IPS-18a (cell line): Measurements from ENCODE around the gene SPACA1.

Experiments used
- H3K27ac ChIP-seq: one replicate; pipeline ENCODE4 v1.5.1; 2013; ENCODE audit warnings: low read length
- H3K27me3 ChIP-seq: one replicate; pipeline ENCODE4 v1.6.1; 2013; ENCODE audit warnings: mild to moderate bottlenecking, low read length; ENCODE audit not compliant: control insufficient read depth, insufficient read depth
- H3K36me3 ChIP-seq: one replicate; pipeline ENCODE4 v1.6.1; 2013; ENCODE audit warnings: low read depth, low read length; ENCODE audit not compliant: control insufficient read depth
- H3K4me1 ChIP-seq: one replicate; pipeline ENCODE4 v1.6.1; 2013; ENCODE audit warnings: low read depth, low read length; ENCODE audit not compliant: control insufficient read depth
- H3K4me3 ChIP-seq: one replicate; pipeline ENCODE4 v1.5.1; 2013; ENCODE audit warnings: low read length
- H3K9ac ChIP-seq: one replicate; pipeline ENCODE4 v1.6.1; 2013; ENCODE audit warnings: mild to moderate bottlenecking, low read length, moderate library complexity
- H3K9me3 ChIP-seq: one replicate; pipeline ENCODE4 v1.6.1; 2013; ENCODE audit warnings: low read depth, low read length; ENCODE audit not compliant: control insufficient read depth

Gene SPACA1

DNA sequence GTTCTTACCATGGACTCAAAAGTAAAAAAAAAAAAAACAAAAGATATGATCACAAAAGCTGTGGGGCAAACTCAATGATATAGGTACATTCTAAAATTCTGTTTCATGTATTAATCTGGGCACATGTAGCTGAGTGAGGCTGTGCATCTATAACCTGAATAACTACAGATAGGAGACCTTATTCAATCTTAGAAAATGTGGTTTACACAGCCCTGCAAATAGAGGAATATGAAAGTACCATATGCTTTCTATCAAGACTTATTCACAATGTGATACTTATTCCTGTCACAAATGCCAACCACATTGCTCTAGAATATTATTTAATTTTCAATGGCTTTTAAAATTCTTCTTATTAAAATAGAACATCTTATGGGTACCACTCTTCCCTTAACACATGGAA lies 3.1 kb upstream of the SPACA1 start:
- peaks cover 10% of the 10 kb centered on the region for H3K4me1 ChIP-seq
- H3K9me3 ChIP-seq, result no peaks in the 10 kb centered on the region
- H3K27me3 ChIP-seq, result no peaks in the 10 kb centered on the region
- no peaks in the 10 kb centered on the region for H3K36me3 ChIP-seq
- no peak overlapping the region for H3K4me3 ChIP-seq
- no peak overlapping the region for H3K9ac ChIP-seq
- no peak overlapping the region for H3K27ac ChIP-seq

DNA sequence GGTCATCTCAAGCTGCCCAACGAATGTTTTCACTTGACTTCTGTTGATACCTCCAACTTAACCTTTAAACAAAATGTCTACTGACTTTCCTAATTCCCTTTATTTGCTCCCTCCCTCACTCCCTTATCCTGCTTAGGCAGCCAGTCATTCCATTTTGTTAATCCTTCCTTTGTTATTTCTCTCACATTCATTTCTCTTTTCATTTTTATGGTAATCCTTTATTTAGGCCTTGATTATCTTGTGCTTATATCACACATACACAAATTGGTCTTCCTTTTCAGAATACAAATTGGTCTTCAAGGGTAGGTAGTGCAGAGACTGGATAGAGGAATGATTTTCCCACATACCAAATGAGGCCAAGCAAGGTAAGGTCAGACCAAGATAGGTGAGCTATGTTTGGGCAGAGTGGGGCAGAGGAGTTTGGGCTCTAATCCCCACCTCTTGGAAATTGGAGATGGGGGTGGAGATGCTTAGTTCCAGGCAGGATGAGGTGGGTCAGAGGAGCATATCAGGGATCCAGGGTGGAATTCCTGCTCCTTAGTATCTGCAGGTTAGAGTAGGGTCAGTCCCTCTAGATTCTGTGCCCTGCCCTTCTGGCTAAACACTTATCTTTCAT lies 2.0 kb upstream of the SPACA1 start:
- Histone ChIP-seq H3K36me3 (no peaks in the 10 kb centered on the region), H3K9ac (no peak overlapping the region), H3K4me1 (peaks cover 10% of the 10 kb centered on the region), H3K27me3 (no peaks in the 10 kb centered on the region), H3K9me3 (no peaks in the 10 kb centered on the region), H3K27ac (no peak overlapping the region), H3K4me3 (no peak overlapping the region)

DNA sequence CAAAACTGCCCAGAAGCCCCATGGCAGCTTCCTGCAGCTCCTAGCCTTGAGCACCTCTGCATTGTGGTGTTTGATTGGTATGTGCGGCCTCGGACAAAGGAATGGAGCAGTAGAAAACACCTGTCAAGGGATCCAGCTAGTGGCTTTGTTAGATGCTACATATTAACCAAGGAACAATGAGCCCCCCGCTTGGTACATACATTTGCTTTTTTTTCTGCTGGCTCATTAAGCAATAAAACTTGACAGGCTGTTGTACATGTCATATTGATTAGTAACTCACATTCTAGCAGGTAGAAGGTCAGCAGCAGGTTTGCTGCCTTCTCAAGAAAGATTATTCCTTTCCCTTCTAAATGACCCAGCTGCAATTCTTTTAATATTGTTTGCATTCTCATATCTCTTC lies 937 bp downstream of the SPACA1 start:
- H3K4me1 ChIP-seq, result peaks cover 10% of the 10 kb centered on the region
- H3K4me3 ChIP-seq, result no peak overlapping the region
- no peak overlapping the region for H3K27ac ChIP-seq
- H3K36me3 ChIP-seq, result no peaks in the 10 kb centered on the region
- H3K27me3 ChIP-seq, result no peaks in the 10 kb centered on the region
- H3K9me3 ChIP-seq, result no peaks in the 10 kb centered on the region
- H3K9ac ChIP-seq, result no peak overlapping the region

DNA sequence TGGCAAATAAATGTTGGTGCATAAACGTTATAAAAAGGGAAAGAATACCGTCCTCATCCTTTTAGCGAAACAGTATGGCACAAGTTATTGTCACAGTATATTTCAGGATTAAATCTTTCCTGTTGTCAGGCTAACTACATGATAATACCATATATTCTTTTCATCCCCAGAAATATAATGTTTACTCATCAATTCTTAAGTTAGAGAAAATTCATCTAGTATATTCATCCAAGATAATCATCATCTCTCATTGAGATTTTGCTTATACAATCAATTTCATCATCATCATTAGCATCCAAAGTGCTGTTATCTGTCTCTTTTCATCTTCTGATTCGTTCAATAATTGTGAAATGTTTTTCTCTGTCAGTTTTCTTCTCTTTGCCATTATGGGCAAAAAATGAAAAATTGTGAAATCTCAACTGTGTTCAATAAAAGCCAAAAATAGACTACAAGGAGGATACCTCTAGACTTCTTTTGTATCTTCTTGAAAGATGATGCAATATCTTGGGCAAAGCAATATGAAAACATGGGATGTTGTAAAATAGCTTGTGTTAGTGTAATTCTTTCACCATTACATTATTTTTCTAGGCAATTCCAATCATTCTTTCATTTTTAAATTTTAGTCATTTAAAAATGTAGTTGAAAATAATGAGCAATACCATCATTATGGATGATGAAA lies 2.6 kb downstream of the SPACA1 start:
- Histone ChIP-seq H3K27me3 (no peaks in the 10 kb centered on the region), H3K36me3 (no peaks in the 10 kb centered on the region), H3K4me3 (no peak overlapping the region), H3K9ac (no peak overlapping the region), H3K4me1 (peaks cover 6% of the 10 kb centered on the region), H3K27ac (no peak overlapping the region), H3K9me3 (no peaks in the 10 kb centered on the region)

DNA sequence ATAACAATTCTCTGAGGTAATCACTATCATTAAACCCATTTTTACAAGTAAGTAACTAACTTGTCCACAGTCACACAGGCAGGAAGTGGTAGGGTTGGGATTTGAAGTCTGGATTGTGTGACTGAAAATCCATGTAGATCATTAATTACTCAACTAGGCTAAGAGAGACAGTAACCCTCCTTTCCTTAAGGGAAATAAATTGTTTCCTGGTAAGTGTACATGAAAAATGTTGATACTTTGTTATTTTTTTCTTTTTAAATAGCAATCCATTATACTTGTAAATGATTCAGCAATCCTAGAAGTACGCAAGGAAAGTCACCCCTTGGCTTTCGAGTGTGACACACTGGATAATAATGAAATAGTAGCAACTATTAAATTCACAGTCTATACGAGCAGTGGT lies 11.6 kb downstream of the SPACA1 start:
- no peaks in the 10 kb centered on the region for H3K4me1 ChIP-seq
- H3K9ac ChIP-seq, result no peak overlapping the region
- H3K4me3 ChIP-seq, result no peak overlapping the region
- H3K27ac ChIP-seq, result no peak overlapping the region
- no peaks in the 10 kb centered on the region for H3K27me3 ChIP-seq
- no peaks in the 10 kb centered on the region for H3K36me3 ChIP-seq
- no peaks in the 10 kb centered on the region for H3K9me3 ChIP-seq

DNA sequence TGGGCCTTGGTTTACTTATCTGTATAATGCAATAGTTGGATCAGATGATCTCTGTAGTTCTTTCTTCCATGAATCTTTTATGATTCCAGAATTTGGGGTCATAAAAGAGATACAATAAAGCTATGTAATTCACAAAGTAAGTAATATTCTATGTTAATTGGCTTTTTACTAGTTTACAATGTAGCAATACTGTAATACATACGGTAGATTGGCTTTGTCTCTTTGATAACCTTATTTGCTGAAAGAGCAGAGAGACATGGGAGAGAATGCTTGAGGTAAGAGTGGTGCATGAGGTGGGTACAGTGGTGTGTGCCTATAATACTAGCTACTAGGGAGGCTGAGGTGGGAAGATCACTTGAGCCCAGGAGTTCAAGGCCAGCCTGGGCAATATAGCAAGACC lies 14.7 kb downstream of the SPACA1 start:
- Histone ChIP-seq H3K4me3 (no peak overlapping the region), H3K4me1 (no peaks in the 10 kb centered on the region), H3K36me3 (no peaks in the 10 kb centered on the region), H3K27ac (no peak overlapping the region), H3K9me3 (no peaks in the 10 kb centered on the region), H3K27me3 (no peaks in the 10 kb centered on the region), H3K9ac (no peak overlapping the region)

DNA sequence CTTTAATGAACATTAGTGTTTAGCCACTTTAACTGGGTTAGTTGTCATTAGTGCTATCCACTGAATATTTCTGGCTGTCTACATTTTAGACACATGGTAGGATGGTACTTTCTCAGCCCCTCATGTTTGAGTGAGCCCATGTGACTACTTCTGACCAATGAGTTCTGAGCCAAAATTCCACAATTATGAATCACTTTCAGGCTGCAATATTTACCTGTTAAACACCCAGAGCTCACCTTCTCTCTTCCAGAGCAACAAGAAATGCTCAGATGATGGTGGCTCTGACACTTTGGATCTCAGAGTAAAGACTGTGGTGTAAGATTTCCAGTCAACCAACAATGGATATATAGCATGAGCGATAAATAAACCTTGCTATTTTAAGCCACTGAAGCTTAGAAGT lies 24.8 kb downstream of the SPACA1 start:
- no peak overlapping the region for H3K9ac ChIP-seq
- H3K27ac ChIP-seq, result no peak overlapping the region
- no peaks in the 10 kb centered on the region for H3K4me1 ChIP-seq
- no peaks in the 10 kb centered on the region for H3K27me3 ChIP-seq
- no peak overlapping the region for H3K4me3 ChIP-seq
- no peaks in the 10 kb centered on the region for H3K36me3 ChIP-seq
- H3K9me3 ChIP-seq, result no peaks in the 10 kb centered on the region

DNA sequence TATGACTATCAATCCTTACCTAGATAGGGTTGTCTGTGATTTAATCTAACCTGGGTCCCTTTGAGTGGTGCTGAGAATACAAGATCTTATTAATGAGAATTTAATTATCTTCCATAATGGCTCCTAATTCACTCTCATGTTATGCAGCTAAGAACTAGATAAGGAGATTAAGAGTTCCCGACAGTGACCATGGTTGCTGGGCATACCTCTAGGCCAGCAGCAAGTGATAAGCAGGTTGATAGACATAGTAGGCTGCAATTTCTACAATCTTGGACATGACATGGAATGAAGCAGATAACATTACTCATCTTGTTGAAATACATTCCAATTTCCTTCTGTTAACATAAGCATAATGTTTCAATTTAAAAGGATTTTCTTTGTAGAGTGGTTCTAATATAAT lies 27.1 kb downstream of the SPACA1 start:
- Histone ChIP-seq H3K27ac (no peak overlapping the region), H3K27me3 (no peaks in the 10 kb centered on the region), H3K4me3 (no peak overlapping the region), H3K36me3 (no peaks in the 10 kb centered on the region), H3K9me3 (no peaks in the 10 kb centered on the region), H3K4me1 (no peaks in the 10 kb centered on the region), H3K9ac (no peak overlapping the region)

DNA sequence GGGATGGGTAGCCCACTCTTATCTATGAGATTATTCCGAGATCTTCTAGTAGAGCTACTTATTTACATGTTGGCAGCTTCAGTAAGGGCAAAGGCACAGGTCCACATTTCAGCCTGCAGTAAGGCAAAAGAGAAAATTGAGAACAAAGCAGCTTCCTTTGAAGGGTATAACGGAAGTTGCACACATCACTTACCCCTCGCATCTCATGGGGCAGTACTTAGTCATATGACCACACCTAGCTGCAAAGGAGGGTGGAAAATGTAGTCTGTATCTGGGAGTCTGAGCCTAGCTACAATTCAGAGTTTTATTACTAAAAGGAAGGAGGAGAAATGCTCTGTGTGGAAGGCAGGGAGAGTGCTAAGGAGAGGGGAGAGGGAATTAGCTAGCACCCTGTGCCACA lies 29.7 kb downstream of the SPACA1 start:
- no peaks in the 10 kb centered on the region for H3K36me3 ChIP-seq
- H3K9ac ChIP-seq, result no peak overlapping the region
- no peak overlapping the region for H3K27ac ChIP-seq
- H3K9me3 ChIP-seq, result no peaks in the 10 kb centered on the region
- H3K4me3 ChIP-seq, result no peak overlapping the region
- H3K27me3 ChIP-seq, result no peaks in the 10 kb centered on the region
- H3K4me1 ChIP-seq, result no peaks in the 10 kb centered on the region

DNA sequence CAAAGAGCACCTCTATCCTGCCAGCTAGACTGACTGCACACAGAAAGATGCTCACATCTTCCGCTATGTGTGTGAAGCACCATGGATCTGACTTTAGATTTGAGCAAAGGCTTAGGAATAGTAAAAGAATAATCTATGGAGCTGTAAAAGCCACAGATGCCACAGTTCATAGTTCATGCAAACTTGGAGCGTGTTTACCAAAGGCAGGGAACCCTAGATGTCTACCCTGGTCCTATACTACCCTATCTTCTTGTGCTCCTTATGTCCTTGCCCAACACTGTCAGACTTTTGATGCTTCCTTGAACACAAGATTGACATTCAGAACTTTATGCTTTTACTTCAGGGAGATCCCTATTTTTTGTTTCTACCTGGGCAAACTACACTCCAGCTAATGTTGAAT lies 39.2 kb downstream of the SPACA1 start:
- no peaks in the 10 kb centered on the region for H3K9me3 ChIP-seq

DNA sequence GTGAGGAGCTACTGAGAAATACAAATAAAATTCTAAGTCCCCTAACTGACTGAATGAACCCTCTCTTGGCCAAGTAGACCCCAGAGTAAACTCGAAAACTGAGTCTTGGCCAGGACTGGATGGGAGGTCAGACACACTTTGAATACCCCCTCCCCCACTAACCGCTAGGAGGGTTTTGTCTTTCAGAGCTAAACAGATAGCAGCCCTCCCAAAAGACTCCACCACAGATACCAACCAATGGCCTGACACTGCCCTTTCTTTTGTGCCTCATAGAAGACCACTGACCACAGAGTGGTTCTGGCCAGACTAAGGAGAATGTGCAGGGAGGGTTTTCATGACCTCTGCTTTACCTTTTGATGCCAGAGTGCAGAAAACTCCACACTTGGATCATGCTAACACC lies 42.1 kb downstream of the SPACA1 start:
- H3K36me3 ChIP-seq, result no peaks in the 10 kb centered on the region
- no peak overlapping the region for H3K4me3 ChIP-seq
- no peaks in the 10 kb centered on the region for H3K27me3 ChIP-seq
- H3K9me3 ChIP-seq, result no peaks in the 10 kb centered on the region
- H3K27ac ChIP-seq, result no peak overlapping the region
- H3K9ac ChIP-seq, result no peak overlapping the region
- H3K4me1 ChIP-seq, result peaks cover 20% of the 10 kb centered on the region

More for the DNA sequence above, 39.2 kb downstream of the SPACA1 start:
- Histone ChIP-seq H3K36me3 (no peaks in the 10 kb centered on the region), H3K4me3 (no peak overlapping the region), H3K27ac (no peak overlapping the region), H3K27me3 (no peaks in the 10 kb centered on the region), H3K4me1 (peaks cover 15% of the 10 kb centered on the region), H3K9ac (no peak overlapping the region)

DNA sequence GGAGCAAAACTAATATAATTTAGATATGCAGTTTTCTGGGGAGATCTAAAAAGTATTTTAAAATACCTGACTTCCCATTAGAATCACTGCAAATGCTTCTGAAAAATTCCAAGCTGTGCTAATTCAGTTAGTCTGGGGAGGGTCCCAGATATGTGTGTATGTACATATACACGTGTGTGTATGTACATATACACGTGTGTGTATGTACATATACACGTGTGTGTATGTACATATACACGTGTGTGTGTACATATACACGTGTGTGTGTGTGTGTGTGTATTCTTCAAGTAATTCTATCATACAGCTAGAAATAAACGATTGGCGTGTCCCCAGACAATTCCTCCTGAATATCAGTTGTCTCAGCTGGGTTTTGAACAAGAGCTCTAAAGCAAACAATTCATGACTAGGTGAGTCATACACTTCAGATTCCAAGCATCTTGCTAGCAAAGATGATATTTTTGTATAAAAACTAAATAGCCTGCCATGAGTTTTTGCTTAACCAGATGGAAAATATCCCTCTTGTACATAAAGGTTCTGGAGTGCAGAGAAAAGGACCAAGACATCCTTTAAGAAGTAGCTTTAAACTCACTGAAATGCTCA lies 58.2 kb downstream of the SPACA1 start:
- H3K4me1 ChIP-seq, result no peaks in the 10 kb centered on the region
- H3K27me3 ChIP-seq, result no peaks in the 10 kb centered on the region
- no peak overlapping the region for H3K9ac ChIP-seq

More for the DNA sequence above, 58.2 kb downstream of the SPACA1 start:
- Histone ChIP-seq H3K36me3 (no peaks in the 10 kb centered on the region), H3K9me3 (no peaks in the 10 kb centered on the region), H3K27ac (no peak overlapping the region), H3K4me3 (no peak overlapping the region)
